Endothelial cell of umbilical vein (primary cell): ENCODE results near the gene LDOC1.

Experiments used
- EZH2 ChIP-seq: IDR thresholded peaks from 2 replicates; pipeline ENCODE4 v1.6.1; 2012; ENCODE audit warnings: borderline replicate concordance, low read depth, mild to moderate bottlenecking, moderate library complexity, low read length, inconsistent platforms; ENCODE audit not compliant: severe bottlenecking
- POLR2AphosphoS5 ChIP-seq: IDR thresholded peaks from 2 replicates; pipeline ENCODE4 v1.6.1; 2012; ENCODE audit warnings: low read depth, mild to moderate bottlenecking, control low read depth, low read length, moderate library complexity; ENCODE audit not compliant: insufficient read depth
- TF ChIP-seq, protein P1 (sequence below), 2 donors: IDR thresholded peaks; 1 replicate in 1 of 2; 2 replicates in 1 of 2; pipeline ENCODE4 v1.5.1; 2011; ENCODE audit warnings: low read length in 2 of 2, mild to moderate bottlenecking in 2 of 2, moderate library complexity in 2 of 2, control low read depth in 1 of 2, inconsistent platforms in 1 of 2, low read depth in 1 of 2; ENCODE audit not compliant: insufficient read depth in 1 of 2; ENCODE audit errors: extremely low read depth in 1 of 2

DNA sequence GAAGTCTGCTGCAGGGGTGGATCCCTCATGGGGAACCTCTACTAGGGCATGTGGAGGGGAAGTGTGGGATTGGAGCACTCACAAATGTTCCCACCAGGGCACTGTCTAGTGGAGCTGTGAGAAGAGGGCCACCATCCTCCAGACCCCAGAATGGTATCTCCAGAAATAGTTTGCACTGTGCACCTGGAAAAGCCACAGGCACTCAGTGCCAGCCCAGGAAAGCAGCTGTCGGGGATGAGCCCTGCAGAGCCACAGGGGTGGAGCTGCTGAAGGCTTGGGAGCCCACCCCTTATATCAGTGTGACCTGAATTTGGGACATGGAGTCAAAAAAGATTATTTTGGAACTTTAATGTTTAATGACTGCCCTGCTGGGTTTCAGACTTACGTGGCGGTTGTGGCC lies 25.0 kb upstream of the LDOC1 start:
- TF ChIP-seq EZH2 (no peak), POLR2AphosphoS5 (no peak)
- TF ChIP-seq, protein P1, sequence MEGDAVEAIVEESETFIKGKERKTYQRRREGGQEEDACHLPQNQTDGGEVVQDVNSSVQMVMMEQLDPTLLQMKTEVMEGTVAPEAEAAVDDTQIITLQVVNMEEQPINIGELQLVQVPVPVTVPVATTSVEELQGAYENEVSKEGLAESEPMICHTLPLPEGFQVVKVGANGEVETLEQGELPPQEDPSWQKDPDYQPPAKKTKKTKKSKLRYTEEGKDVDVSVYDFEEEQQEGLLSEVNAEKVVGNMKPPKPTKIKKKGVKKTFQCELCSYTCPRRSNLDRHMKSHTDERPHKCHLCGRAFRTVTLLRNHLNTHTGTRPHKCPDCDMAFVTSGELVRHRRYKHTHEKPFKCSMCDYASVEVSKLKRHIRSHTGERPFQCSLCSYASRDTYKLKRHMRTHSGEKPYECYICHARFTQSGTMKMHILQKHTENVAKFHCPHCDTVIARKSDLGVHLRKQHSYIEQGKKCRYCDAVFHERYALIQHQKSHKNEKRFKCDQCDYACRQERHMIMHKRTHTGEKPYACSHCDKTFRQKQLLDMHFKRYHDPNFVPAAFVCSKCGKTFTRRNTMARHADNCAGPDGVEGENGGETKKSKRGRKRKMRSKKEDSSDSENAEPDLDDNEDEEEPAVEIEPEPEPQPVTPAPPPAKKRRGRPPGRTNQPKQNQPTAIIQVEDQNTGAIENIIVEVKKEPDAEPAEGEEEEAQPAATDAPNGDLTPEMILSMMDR (IDR thresholded peaks at IDR 0.05; ENCODE audit: extremely low read depth in 1 of 2, insufficient read depth in 1 of 2, low read depth in 1 of 2, low read length in 2 of 2), result no peak
